ENCODE data around the gene SSH2. TPM values are rescaled to one million over a fixed set of nuclear protein-coding genes. Genes with fewer than 3 reads are reported as not detected.
"Not testable (repeated sequence)": the region's sequence is repeated elsewhere in the genome, so short reads cannot be mapped to it uniquely, and the experiment has no call there.

The SSH2 gene, protein sequence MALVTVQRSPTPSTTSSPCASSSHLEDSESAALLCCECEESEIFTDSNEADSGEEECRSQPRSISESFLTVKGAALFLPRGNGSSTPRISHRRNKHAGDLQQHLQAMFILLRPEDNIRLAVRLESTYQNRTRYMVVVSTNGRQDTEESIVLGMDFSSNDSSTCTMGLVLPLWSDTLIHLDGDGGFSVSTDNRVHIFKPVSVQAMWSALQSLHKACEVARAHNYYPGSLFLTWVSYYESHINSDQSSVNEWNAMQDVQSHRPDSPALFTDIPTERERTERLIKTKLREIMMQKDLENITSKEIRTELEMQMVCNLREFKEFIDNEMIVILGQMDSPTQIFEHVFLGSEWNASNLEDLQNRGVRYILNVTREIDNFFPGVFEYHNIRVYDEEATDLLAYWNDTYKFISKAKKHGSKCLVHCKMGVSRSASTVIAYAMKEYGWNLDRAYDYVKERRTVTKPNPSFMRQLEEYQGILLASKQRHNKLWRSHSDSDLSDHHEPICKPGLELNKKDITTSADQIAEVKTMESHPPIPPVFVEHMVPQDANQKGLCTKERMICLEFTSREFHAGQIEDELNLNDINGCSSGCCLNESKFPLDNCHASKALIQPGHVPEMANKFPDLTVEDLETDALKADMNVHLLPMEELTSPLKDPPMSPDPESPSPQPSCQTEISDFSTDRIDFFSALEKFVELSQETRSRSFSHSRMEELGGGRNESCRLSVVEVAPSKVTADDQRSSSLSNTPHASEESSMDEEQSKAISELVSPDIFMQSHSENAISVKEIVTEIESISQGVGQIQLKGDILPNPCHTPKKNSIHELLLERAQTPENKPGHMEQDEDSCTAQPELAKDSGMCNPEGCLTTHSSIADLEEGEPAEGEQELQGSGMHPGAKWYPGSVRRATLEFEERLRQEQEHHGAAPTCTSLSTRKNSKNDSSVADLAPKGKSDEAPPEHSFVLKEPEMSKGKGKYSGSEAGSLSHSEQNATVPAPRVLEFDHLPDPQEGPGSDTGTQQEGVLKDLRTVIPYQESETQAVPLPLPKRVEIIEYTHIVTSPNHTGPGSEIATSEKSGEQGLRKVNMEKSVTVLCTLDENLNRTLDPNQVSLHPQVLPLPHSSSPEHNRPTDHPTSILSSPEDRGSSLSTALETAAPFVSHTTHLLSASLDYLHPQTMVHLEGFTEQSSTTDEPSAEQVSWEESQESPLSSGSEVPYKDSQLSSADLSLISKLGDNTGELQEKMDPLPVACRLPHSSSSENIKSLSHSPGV (N-terminal part only)
- 15.5 TPM for total RNA-seq

DNA sequence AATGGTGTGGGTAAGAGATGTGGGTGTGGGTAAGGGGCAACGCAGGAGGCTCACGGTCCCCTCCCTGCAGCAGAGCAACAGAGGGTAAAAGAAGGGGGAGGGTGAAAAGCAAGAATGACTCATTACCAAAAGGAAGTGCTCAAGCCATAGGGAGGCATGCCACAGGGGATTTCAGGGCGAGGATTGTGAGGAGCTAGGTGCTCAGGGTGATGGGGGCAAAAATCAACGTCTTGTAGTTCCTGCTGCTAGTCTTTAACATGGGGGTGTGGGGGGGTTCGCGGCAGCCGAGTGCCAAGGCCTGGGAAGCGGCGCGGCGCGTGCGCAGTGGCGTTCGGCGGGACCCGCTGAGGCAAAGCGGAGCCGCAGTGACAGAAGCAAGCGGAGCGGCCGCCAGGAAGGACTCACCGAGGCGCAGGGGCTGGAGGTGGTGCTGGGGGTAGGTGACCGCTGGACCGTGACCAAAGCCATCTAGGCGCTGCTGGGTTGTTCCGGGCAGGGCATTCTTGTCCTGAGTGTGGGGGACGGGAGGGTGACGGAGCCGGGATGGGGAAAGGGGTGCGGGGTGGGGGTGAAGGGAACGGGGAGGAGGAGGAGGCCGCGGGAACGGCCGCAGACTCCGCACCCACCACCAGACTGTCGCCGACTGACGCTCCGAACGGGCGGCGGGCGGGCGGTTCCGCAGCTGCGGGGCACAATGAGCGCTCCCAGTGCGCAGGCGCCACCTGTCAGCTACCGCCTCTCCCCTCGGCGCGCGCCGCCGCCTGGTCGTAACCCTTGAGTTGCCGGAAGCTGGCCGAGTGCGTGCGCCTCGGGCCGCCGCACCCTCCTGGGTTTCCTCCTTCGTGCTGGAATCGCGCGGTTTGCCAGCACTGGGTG is at the start of gene SSH2:
Gene SSH2, minus strand, starts transcription at position 696 of the 876 bp plus-strand sequence. Its CDS starts 228 bp downstream, at position 468.
- FAIRE-seq (no peak), DNase-seq (ENCODE audit: low spot score in 2 of 2) (peak; percentile 65 to 80)

DNA sequence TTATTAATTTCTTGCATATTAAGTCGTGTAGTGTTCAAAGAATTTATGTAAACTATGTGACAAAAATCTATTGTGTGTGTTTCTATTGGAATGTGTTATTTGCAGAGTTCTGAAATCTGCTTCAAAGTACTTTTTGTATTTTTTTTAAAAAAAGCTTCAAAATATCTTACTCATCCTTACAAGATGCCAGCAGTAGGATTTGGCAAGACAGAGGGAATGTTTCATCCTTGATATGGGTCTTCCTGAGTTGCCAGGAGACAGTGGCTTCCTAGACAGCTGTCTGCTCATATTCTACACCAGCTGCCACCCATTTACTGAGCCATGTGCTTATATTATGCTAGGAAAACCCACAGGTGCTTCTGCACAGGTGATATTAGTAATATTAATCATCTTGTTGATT is 47.8 kb upstream of the SSH2 start:
- FAIRE-seq: no peak

DNA sequence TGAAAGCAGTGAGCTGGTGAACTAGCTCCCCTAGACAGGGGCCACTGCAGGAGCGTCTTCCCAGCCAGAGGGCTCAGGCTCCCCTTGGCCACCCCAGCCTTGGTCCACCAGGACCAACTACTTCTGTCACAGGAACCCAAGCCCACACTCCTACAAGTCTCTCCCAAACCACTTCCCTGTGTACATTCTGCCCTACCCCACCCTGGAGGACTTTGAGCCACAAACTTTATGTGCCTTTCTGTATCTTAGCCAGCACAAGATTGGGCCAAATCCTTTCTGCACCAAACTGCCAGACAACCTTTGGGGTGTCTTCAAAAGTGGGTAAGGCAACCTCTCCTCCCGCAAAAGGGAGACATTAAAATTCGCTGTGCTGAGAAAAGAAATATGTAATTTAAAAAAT is 43.0 kb upstream of the SSH2 start:
- FAIRE-seq: no peak
- DNase-seq (ENCODE audit: low spot score in 2 of 2): no peak

More for the DNA sequence above, 47.8 kb upstream of the SSH2 start:
- DNase-seq (ENCODE audit: low spot score in 2 of 2): peak in 1 of 2 donors; percentile 15

DNA sequence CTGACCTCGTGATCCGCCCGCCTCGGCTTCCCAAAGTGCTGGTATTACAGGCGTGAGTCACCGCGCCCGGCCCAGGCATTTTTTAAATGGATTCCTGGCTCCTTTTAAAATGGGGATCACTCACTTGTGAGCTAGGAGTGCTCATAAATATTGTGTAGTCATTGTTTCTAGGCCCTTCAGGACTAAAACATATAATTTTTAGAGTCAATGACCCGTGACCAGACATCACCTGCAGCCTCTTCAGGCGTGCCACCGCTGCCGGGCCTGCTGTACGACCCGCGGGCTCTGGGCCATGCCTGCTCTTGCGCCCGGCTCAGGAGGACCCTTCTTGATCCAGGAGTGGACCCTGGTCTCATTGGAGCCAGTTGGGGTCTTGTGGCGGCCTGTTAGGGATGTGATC is 42.2 kb upstream of the SSH2 start:
- FAIRE-seq: no peak

DNA sequence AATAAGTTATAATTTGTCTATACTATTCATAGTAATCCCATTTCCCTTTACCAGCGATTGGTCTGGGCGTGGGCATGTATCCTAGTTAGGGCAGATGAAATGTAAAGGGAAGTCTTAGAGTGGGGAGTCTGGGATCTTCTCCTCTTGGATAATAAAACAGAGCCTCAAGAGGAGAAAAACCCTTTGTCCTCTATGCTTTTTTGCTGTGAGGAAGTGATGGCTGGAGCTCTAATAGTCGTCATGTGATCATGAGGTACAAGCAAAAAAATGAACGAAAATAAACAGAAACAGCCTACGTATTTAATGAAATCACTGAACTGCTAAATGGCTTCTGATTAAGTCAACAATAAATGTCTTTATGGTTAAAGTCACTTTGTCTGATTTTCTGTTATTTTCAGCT is 38.2 kb upstream of the SSH2 start:
- DNase-seq (ENCODE audit: low spot score in 2 of 2): no peak
- no peak for FAIRE-seq

More for the DNA sequence above, 42.2 kb upstream of the SSH2 start:
- DNase-seq (ENCODE audit: low spot score in 2 of 2): no peak

DNA sequence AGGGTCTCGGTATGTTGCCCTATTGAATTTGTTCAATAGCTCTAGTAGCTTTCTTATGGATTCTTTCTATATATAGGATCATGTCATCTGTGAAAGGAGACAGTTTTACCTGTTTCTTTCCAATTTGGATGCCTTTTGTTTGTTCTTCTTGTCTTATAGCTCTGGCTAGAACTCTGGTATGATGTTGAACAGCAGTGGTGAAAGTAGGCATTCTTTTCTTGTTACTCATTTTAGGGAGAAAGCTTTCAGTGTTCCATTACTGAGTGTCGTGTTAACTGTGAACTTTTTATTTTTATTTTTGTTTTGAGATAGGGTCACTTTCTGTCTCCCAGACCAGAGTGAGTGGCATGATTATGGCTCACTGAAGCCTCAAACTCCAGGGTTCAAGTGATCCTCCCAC is 32.6 kb upstream of the SSH2 start:
- FAIRE-seq (no peak), DNase-seq (ENCODE audit: low spot score in 2 of 2) (no peak)

DNA sequence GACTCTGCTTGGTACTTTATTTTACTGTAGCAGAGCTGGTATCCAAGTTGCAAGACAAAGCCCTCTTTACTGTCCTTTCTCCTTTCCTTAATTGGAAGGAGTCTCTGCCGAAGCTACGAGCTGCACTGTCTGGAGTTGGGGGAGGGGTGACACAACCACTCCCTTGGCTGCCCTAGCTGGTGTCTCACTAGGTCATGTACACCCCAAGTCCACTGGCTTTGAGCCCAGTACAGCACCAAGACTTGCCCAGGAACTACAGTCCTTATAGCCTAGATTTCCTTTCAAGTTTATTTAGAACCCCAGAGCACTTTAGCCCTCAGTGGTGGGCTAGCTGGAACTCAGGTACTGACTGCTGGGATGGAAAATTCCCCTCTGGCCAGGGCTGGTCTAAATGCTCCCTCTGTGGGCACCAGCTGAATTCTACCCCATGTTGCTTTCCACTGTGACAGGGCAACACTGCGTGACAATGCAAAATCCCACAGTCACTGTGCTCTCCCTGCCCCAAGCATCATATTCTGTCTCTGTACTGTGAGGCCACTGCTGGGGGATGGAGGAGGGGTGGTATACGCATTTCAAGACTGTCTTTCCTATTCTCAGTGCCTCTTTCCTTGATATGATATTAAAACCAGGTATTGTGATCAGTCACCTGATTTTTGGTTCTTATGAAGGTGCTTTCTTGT is 29.8 kb upstream of the SSH2 start:
- DNase-seq (ENCODE audit: low spot score in 2 of 2) (no peak), FAIRE-seq (no peak)

DNA sequence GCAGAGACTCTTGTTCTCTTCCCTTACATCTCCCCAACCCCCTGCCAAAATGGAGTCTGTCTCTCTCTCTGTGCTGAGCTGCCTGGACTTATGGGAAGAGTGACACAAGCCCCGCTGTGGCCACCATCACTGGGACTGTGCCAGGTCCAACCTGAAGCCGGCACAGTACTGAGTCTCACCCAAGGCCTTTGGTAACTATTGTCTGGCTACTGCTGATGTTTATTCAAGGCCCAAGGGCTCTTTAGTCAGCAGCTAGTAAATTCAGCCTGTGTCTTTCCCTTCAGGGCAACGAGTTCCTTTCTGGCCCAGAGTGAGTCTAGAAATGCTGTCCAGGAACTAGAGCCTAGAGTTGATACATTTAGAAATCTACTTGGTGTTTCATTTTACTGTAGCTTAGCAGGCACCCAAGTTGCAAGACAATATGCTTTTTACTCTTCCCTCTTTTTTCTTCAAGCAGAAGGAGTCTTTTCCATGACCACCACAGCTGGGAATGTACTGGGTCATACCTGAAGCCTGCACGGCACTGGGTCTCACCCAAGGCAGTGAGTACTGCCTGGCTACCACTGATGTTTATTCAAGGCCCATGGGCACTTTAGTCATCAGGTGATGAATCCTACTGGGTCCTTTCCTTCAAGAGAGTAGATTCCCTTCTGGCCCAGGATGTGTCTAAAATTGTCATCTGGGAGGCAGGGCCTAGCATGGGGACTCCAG is 29.1 kb upstream of the SSH2 start:
- DNase-seq (ENCODE audit: low spot score in 2 of 2) (no peak), FAIRE-seq (no peak)

DNA sequence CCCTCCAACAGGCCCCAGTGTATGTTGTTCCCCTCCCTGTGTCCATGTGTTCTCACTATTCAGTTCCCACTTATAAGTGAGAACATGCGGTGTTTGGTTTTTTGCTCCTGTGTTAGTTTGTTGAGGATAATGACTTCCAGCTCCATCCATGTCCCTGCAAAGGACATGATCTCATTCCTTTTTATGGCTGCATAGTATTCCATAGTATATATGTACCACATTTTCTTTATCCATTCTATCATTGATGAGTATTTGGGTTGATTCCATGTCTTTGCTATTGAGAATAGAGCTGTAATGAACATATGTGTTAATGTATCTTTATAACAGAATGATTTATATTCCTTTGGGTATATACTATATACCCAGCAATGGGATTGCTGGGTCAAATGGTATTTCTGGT is 27.5 kb upstream of the SSH2 start:
- not testable (repeated sequence) for DNase-seq (ENCODE audit: low spot score in 2 of 2); FAIRE-seq

DNA sequence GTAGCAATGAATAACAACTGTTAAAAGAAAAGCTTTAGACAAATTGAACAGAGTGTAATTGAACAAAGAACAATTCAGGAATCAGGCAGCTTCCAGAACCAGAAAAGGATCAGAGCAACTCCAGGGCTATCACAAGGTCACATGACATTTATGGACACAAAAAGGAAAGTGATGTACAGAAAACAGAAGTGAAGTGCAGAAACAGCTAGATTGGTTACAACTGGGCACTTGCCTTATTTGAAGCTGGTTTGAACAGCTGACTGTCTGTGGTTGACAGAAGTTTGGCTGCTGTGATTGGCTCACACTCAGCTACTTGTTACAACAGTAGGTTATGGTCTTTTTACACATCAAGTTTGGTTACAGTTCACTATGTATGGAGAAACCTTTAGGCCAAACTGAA is 26.2 kb upstream of the SSH2 start:
- FAIRE-seq (no peak), DNase-seq (ENCODE audit: low spot score in 2 of 2) (no peak)

DNA sequence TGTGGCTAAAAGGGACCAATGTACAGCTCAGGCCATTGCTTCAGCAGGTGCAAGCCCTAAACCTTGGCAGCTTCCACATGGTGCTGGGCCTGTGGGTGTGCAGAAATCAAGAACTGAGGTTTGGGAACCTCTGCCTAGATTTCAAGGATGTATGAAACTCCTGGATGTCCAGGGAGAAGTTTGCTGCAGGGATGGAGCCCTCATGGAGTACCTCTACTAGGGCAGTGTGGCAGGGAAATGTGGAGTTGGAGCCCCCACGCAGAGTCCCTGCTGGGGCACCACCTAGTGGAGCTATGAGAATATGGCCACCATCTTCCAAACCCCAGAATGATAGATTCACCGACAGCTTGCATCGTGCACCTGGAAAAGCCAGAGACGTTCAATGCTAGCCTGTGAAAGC is 24.4 kb upstream of the SSH2 start:
- FAIRE-seq: no peak
- DNase-seq (ENCODE audit: low spot score in 2 of 2): no peak

DNA sequence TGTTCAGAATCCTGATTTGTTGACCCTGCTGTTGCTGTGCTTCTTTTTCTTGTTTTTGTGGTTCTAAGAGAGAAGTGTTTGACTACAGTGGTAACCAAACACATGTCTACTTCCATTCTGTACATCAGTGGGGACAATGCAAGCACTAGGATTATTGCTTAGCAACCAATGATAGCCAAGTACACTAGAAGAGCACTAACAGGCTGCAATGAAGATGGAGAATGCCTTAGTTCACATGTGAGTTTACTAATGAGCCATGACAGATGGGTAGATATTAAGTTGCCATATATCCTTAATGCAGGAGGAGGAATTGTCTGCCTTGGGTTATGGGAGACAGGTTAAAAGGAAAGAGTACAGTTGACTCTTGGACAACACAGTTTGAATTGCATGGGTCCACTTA is 19.7 kb upstream of the SSH2 start:
- DNase-seq (ENCODE audit: low spot score in 2 of 2) (no peak), FAIRE-seq (no peak)

DNA sequence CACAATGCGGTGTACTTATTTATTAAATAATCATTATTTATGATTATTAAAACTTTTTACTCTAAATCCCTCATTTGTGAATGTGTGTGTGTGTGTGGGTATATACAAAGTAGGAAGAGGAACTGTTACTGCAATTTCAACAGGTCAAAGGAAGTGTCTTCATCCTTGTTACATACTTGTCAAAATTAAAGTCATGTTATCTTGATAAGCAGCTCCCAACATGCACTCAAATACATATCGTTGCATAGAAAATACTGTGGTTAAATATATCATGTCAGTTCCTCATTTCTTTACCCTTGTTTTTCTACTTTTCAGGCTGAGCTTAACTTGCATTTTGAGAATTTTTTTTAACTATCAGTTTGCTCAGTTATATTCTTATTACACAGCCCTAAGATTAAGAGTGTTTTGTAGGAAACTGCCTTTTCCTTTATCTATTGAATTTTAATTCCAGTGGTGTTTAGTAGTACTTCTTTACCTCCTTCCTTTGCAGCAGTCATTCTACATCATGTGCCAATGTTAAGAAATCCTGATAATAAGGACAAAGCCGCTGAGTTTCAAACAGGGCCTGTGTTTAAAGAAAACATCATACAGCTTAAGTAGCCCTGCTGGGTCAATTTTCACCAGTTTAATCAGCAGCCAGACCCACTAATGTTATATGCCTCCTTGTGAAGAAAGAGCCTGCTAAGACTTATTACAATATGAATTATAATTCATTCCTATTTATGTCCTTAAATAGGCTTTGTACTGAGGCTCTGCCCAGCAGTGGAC is 18.6 kb upstream of the SSH2 start:
- DNase-seq (ENCODE audit: low spot score in 2 of 2) (no peak), FAIRE-seq (no peak)

DNA sequence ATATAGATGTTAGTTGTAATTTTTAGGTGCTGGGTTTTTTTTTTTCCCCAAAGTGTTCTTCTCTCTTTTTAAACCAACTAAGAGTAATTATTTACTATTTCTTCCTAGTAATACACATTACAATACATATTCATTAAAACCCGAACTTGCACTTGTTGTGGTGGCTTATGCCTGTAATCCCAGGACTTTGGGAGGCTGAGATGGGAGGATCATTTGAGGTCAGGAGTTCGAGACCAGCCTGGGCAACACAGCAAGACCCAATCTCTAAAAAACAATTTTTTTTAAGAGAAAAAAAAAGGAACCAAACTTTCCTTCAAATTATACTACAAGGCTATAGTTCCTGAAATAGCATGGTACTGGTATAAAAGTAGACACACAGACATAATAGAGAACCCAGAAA is 15.3 kb upstream of the SSH2 start:
- FAIRE-seq (no peak), DNase-seq (ENCODE audit: low spot score in 2 of 2) (no peak)

DNA sequence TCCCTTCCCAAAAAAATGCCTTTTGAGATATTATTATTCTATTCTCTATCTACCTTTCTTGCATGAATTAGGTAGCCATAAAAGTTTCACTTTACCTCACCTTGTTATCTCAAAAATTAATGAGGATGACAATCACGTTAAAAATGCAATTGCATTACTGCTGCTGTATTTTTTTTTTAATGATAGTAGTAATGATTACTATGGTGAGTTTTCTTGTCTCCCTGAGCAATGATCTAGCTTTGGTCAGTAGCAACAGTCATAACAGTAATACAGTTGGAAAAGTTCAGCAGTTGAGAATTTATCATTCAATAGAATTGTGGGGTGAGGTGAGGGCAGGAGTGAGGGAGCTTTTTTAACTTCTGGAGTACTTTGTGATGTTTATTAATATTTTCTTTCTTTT is 11.3 kb upstream of the SSH2 start, which contains the start of gene EFCAB5:
Gene EFCAB5, plus strand, starts transcription at position 301 of the 400 bp plus-strand sequence. CDS start 163 bp downstream, outside the sequence.
- DNase-seq (ENCODE audit: low spot score in 2 of 2): no peak
- FAIRE-seq: no peak

DNA sequence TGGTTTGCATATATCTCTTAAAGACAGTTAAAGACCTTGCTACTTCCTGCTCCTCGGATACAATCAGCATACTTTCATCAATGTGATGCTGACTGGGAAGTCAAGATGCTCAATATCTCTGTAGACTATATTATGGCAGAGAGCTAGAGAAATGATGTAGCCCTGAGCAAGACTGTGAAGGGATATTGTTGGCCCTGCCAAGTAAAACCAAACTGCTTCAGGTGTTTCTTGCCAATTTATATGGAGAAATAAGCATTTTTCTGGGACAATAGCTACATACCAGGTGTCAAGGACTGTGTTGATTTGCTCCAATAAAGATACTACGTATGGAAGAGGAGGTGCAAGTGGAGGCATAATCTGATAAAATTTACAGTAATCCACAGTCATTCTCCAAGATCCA is 6.7 kb upstream of the SSH2 start:
- FAIRE-seq: no peak
- no peak for DNase-seq (ENCODE audit: low spot score in 2 of 2)

DNA sequence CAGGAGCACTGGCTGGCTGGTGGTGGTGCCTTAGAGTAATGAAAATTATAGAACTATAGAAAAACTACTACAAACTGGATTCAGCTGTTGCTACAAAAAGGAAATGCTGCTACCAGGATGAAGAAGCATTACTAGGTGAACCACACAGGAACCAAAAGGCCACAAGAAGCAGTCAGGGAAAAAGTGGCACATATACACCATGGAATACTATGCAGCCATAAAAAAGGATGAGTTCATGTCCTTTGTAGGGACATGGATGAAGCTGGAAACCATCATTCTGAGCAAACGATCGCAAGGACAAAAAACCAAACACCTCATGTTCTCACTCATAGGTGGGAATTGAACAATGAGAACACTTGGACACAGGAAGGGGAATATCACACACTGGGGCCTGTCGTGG is 5.9 kb upstream of the SSH2 start:
- DNase-seq (ENCODE audit: low spot score in 2 of 2); FAIRE-seq: not testable (repeated sequence)

DNA sequence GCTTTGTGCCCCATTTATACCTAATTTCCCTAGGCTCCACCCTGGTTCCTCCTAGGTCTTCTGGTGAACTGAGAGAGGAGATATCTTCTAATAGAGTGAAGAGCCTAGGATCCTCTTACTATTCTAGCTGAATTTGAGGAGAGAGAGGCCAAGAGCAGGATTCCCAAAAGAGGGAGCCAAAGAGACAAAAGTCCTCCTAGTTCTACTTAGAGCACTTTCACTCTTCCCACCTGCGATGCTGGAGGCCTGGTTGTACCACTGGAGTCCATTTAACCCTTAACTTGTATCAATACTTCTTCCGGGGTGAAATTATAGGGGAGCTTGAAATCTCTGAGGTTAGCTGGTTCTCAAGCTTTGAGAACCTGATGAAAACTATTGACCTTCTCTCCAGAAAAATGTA is 3.4 kb upstream of the SSH2 start:
- DNase-seq (ENCODE audit: low spot score in 2 of 2) (no peak), FAIRE-seq (no peak)

Measured in frontal cortex (tissue), 4 donors.